ENCODE results near the gene TXNRD3. TPM values are rescaled to one million over a fixed set of nuclear protein-coding genes. Genes with fewer than 3 reads are reported as not detected.

Gene TXNRD3
- polyA plus RNA-seq (2013, experiment 1 of 2; ENCODE audit: insufficient read length): 10.0 TPM
- polyA plus RNA-seq (2013, experiment 2 of 2; ENCODE audit: insufficient read length): 10.1 TPM

DNA sequence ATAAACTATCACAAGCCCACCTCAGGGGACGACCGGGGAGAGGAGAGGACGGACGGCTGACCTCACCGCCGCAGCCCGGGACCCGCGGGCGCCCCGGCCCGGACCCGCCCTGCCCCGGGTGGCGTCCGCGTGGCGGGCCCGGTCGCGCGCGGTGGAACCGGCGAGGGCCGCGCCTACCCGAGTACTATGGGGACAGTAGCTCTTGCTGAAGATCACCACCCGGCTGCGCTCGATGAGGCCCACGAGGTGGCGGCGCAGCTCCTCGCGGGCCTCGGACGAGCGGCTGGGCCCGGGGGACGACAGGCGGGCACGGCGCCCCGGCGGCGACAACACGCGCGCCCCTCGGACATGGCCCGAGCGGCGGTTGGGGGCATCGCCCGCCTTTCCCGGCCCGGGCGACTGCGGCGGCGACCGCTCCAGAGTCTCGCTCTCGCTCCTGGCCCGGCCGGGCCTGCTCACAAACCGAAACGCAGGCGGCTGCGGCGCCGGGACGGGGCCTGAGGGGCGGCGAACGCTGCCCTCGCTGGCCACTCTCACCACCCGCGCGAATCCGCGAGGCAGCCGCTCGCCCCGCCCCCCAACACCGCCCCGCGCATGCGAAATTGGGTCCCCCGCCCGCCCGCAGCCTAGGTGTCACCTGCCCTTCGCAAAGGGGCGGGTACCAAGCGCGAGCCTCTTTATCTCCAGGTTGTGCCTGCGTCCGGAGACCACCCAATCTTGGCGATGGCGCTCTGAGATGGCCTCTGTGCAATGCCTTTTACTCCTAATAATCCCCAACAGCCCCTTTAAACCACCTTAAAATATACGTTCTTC lies at the start of gene TXNRD3:
TSS of gene TXNRD3 (minus strand) at position 554 of the 813 bp plus-strand sequence.
- DNase-seq: peak; percentile 63

DNA sequence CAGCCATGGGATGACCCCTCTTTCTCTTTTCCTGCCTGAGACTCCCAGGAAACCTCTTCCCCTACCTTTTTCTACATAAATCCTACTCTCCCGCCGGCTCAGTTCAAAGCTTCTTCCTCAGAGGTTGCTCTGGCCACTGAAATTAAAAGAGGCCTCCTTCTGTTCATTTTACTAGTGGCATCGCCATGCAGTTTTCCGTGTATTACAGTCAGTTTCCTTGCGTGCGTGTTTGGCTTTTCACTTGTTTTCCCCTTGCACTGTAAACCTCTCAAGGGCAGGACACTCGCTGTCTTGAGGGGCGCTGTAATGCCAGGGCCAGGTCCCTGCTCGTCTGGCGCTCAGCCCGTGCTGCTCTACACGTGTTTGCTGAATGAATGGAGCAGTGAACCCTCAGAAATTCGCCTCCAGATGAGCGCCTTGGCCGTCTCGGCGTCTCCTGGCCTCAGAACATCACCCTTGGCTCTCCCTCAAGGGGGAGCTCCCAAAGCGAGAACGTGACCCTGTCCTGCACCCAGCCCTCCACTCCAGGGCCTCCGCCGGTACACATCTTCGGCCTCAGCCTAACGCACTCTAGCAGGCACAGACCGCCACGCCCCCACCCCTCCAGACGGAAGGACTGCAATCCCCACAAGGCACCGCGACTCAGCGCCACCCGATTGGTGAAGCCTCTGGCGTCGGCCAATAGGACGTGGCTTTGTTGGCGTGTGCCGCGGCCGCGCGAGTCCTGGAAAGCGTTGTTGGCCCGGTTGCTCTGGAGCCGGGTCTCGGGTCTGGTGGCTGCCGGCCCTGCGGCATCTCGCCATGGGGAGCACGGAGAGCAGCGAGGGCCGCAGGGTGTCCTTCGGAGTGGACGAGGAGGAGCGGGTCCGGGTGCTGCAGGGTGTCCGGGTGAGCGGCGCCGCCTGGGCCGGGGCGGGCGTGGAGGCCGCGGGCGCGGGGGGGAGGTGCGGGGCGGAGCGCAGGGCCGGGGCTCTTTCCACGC lies 48.9 kb upstream of the TXNRD3 start, which contains the start of gene CHCHD6:
TSS of gene CHCHD6 (plus strand) at position 729 of the 982 bp plus-strand sequence. CDS start at position 802, 73 bp downstream.
- DNase-seq: peak; percentile 94

DNA sequence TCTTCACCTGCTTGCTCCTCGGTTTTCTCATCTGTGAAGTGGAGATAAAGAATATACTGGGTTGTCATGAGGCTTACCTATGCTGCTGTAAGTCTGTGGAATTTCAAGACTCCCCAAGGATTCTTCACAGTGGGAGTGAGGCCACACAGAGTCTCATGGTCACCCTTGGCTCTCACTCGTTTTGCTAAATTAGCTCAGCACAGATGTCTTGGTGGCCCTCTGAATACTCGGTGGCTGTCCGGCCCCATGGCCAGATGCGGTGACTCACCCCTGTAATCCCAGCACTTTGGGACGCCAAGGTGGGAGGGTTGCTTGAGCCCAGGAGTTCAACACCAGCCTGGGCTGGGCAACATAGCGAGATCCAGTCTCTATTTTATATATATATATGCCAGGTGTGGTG lies 44.1 kb upstream of the TXNRD3 start:
- DNase-seq: no peak

DNA sequence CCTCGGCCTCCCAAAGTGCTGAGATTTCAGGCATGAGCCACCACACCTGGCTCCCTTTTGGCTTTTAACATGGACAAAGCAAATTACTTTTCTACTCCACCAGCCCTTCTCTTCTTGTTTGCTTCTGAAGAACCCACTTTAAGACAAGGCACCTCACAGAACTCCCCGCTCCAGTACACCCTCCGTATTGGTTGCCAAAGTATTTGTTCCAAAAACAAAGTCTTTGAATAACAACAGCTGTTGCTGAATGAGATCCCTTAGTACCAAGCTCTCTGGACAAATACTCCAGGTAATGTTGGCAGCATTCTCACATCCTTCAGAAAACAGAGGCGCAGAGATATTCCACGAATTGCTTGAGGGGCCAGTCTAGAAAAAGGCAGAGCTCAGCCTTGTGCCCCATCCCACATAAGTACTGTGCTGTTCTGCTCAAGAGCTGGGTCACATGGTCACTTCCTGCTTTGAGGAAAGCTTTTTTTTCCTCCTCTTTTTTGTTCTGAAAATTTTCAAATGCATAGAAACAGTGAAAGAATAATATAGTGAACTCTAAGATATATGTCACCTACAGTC lies 41.9 kb upstream of the TXNRD3 start:
- DNase-seq: no peak

DNA sequence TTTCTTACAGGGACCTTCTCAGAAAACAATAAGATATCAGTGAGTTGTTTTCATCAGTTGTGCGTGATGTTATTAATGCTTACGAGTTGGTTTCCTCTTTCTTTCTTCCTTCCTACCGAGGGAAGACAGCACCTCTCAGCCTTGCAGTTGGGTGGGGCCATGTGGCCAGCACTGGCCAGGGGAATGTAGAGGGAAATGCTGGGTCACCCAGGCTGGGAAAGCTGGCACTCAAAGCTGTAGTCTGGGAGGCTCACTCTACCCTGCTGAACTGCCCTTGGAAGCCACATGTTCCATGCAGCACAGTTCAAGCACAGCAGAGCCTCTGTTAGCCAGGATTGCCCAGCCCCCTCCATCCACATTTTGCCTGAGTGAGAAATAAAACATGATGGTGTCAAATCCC lies 39.0 kb upstream of the TXNRD3 start:
- DNase-seq: no peak

DNA sequence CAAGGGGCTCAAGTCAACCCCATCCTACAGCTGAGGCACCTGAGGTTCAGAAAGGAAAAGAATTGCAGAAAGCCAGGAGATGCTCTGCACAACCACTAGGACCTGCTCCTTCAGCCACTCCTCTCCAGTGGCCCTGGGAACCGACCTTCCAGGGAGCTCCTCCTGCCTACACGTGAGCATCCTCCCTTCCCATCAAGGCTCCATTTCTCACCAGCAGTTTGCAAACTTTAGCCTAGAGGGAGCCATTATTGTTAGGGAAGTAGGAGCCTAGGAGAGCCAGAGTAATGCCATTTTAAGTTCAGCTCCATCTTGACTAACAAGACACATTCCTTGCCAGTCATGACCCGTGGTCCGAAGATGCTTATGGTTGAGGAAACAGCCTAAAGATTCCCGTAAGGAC lies 37.9 kb upstream of the TXNRD3 start:
- no peak for DNase-seq

DNA sequence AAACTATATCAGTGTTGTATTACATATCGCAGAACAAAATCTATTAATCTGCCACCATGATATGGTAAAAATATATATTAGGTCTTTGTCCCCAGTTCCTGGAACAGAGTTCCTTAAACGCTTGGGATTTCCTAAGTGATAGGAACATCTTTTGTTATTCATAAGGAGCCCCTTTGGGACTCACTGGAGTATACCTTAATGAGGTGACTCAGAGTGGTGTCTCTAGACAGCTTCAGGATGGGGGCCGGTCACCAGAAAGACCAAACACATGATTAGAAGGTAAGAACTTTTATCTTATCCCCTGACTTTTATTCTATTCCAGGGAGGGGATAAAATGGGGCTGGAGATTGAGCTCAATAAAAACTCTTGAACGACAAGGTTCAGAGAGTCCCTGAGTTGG lies 36.8 kb upstream of the TXNRD3 start:
- DNase-seq: no peak

DNA sequence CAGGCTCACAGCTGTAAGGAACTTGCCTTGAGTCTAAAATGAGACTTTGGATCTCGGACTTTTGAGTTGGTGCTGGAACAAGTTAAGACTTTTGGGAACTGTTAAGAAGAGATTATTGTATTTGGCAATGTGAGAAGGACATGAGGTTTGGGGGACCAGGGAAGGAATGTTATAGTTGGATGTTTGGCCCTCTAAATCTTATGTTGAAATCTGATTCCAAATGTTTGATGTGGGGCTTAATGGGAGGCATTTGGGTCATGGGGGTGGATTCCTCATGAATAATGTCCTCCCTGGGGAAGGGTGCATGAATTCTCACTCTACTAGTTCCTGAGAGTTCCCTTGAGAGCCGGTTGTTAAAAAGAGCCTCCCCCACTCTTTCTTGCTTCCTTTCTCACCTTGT lies 30.6 kb upstream of the TXNRD3 start:
- DNase-seq: no peak

DNA sequence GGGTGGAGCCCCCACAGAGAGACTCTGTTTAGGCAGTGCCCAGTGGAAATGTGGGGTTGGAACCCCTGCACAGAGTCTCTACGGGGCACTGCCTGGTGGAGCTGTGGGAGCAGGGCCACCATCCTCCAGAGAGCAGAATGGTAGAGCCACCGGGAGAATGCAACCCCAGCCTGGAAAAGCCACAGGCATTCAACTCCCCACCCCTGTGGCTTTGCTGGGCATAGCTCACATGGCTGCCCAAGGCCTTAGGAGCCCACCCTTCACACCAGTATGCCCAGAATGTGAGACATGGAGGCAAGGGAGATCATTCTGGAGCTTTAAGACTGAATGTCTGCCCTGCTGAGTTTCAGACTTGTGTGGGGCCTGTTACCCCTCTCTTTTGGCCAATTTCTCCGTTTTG lies 30.1 kb upstream of the TXNRD3 start:
- no peak for DNase-seq

DNA sequence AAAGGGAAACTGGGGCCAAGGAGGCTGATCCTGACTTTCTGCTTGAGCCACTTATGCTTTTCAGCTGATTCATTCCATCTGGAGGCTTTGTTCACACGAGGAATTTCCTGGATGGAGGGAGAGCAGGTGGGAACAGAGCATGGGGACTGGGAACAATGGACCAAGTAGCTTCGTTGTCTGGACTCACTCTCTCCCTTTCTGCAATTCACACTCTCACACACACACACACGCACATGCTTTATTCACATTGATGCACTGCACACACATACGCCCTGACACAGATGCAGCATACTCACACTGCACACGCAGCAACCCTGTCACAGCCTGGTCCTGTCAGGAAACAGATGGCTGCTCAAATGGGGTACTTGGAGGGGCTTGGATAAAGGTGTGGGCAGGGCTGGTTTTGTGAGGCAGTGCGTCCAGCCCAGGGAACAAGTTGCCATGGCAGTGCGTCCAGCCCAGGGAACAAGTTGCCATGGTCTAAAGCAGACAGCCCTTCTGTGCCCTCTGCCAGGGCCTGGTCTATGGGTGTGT lies 29.4 kb upstream of the TXNRD3 start:
- DNase-seq: peak; percentile 43

DNA sequence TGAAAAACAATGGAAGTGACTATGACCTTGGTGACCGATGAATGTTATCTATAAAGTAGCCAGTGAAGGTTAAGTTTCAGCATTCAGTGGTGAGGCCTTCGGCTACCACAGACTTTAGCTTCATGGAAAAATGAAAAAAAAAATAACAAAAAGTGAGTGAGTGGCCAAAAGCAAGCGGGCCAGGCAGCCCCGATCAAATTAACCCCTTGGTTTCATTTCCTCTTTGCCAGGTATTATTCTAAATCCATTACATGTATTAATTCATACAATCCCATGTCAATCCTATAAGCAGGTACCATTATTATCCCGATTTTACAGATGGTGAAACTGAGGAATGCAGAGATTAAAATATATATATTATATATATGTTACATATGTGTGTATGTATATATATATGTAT lies 28.1 kb upstream of the TXNRD3 start:
- DNase-seq: no peak

DNA sequence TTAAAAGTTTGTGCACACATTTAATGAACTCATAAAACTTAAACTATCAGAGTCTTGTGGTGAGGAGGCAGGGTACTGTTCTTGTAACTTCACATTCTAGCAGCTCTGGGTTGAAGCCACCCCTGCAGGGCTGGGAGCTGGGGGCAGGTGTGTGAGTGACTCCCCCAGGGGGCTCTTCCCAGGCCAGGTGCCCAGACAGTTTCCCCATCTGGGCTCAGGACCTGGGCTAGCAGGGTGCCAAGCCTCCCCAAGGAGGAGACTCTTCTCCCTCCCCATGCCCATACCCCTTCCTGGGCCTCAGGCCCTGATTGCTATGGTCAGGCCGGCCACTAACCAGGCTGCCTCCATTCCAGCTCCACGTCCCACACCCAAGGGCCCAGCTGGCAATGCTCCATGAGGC lies 27.1 kb upstream of the TXNRD3 start:
- no peak for DNase-seq

DNA sequence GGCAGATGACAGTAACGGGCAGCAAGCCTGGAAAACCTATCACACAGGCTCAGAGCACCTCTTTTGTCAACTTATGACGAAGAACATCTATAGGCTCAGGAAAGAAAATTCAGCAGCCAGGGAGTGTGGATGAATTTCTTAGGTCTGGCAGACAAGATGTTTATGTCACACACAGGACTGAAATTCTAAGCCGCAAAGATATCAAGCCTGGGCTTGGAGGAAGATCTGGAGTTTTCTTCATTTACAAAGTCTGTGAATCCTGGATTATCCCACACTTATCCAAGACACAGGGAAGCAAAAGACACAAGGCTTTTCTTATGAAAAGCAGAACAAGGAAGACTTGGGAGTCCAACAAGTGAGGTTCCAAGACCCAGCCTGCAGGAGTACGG lies 25.7 kb upstream of the TXNRD3 start:
- no peak for DNase-seq

DNA sequence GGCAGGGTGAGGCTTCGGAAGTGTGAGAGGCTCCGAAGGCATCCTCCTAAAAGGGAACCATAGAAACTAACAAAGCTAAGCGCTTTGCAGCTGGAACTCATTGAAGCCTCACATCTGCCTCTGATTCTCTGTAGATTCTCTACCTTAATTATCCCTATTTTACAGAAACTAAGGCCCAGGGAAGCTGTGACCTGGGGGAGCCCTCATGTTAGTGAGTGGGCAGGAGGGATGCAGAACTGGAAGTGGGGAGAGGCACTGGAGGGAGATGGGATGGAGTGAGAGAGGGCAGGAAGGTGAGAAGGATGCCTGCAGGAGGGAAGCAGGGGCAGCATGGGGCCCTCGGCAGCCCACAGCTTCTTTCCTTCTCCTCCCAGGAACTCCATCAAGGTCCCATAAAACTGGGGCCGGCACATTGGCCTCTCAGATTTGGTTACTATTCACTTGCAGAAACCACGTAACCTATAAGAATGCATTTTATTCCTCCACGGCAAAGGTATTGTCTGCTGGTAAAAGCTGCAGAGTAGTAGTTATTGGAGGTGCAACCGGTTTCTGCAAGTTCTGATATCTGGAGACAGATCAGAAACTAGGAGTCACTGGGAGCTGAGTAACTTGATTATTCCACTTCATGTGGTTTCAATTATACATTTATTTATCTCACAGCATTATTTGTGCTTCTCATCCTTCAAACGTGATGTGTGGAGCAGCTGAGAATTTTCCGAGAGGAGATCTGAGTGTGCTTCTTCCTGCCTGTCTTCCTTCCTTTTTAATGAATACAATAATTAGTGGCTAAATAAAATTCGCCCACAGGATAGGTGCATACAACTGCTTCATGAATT lies 25.1 kb upstream of the TXNRD3 start:
- DNase-seq: no peak

DNA sequence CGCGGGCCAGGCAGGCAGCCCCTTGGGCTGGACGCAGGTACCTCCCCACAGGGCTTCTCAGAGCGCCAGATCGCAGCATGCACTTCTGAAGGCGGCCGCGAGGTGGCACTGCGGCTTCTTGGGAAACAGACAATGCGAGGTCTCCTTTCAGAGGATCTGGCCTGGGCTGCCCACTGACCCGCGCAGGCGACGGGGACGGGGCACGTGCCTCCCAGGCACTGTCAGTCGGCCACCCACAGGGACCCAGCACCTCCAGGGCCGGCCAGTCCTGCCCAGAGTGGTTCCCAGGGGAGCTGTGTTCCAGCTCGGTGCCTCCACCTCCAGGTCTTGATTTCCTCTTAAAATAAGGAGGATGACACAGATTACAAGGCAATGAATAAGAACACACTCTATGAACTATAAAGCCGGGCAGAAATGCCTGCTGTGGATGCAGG lies 24.4 kb upstream of the TXNRD3 start:
- peak; percentile 63 for DNase-seq

DNA sequence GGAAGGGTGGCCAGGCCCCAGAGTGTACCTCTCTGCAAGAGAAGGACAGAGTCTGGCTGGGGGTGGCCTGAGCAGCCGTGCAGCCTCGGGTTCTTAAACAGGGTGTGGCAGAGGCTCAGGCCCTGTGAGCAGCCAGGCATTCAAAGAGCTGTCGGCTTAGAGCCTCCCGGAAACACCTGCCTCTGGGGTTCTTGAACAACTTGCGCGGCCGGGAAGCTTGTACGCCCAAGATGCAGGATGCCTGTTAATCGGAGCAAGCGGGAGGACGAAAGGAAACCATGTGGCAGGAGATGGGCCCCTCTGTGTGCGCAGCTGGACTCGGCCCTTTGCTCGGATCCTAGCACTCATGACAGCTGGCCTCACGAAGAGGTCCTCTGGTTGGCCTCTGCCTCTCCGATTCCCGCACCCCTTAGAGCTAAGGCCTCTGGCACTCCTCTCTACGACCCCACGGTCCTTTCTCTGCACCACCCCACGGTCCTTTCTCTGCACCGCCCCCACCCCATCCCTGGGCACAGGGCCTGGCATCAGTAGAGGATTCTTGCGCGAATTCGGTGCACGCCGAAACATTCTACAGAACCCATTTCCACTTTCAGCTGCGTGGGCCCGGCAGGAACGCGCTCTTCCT lies 23.9 kb upstream of the TXNRD3 start:
- no peak for DNase-seq

DNA sequence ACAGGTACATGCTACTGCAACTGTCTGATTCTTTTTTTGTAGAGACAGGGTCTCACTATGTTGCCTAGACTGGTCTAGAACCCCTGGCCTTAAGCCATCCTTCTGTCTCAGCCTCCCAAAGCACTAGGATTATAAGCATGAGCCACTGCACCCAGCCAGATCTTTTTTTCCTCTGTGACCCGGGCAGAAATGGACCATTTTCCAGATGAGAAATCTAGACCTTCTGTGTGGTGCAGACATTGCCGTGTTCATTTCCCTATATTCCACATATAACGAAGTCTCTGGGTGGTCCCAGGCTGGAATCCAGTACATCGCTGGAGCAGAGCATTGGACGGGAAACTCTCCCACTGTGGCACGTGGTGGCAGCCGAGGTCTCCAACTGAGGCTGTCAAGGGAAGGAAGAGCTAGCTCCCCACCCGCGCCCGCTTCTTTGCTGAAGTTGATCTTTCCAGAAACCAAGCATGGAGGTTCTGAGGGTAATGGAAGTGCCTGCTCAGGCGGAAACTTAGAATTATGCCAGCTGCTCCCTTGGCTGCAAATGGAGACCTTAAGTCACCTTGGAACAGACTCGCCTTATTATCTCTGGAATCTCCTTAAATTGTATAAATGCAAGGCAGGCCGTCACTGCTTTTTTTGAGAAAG lies 23.1 kb upstream of the TXNRD3 start:
- DNase-seq: no peak

DNA sequence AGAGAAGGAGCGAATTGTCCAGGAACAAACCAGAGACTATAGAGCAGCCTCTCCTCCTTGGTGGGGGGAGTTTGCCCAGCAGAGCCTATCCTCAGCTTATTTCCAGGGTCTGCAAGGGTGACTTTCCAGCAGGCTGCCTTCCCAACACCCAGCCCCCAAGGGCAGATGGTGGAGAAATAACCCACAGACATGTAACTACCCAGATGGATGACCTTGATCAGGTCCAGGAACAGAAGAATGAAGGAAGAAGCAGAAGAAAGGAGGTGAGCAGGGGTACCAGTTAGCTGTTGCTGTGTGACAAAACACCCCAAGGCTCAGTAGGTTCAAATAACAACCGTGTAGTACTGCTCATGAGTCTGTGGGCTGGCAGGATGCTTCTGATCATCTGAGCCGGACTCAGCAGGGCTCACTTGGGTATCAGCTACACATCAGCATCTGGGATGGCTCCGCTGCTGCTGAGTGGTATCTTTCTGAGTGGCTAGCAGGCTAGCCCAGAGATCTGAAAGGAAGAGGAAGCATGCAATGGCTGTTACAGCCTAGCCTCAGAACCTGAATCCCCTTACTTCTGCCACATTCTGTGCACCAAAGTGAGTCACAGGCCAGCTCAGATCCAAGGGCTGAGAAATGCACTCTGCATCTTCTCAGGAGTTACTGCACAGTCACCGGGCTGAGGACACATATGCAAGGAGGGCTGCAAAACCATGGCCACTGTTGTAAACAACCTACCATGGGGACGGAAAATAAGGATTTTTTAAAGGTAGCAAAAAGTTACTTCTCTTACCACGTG lies 22.2 kb upstream of the TXNRD3 start:
- no peak for DNase-seq

DNA sequence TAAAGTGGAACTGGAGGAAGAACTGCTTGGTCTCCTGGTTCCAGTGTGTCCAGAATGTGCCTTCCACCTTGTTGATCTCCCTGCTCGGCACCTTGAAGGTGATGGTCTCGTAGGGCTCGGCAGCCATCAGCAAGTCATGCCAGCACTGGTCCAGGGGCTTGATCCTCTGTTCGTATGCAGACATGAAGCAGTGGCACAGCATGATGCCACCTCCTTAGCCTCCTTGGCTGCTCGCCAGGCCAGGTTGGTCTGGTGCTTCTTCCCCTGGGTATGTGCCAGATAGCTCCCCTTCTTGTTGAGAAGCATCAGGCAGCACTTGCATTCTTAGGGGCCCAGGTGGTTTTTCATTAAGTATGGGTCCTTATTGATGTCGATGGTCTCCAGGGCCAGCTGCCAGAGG lies 17.8 kb upstream of the TXNRD3 start:
- DNase-seq: no peak

DNA sequence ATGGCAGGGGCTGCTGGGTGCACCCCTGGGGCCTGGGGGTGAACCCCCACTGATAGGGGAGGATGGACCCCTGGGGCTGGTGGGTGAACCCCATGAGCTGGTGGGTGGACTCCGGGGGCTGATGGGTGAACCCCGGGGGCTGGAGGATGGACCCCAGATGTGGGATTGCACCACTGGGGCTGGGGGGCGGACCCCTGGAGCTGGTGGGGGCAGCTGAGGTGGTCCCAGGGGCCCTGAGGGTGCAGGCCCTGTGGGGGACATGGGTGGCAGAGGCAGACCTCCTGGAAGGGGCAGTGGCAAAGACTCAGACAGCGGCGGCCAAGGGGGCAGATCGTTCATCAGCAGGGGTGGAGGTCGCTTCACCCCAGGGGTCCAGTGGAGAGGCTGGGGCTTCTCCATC lies 17.4 kb upstream of the TXNRD3 start:
- DNase-seq: no peak

Data from fibroblast of skin of abdomen (primary cell).